Gastrocnemius medialis (tissue), 4 donors: Measurements from ENCODE around the gene CDH16. TPM values are rescaled to one million over a fixed set of nuclear protein-coding genes. Genes with fewer than 3 reads are reported as not detected.
"Not testable (repeated sequence)": the region's sequence is repeated elsewhere in the genome, so short reads cannot be mapped to it uniquely, and the experiment has no call there.

Experiments used
- ATAC-seq, 2 donors: fragments of 150-250 bp; one replicate each; pipeline ENCODE4 v1.9.1; 2016
- DNase-seq, 2 donors: peaks; one replicate each; pipeline ENCODE4 v3.0.0-alpha.2; 2019
- H3K27ac ChIP-seq, 4 donors: fragments of 200-600 bp; sonication (generic); 1 replicate in 1 of 4; 2 replicates in 3 of 4; pipeline ENCODE4 v1.5.1; 2016 to 2018; ENCODE audit warnings: mild to moderate bottlenecking in 2 of 4, moderate library complexity in 1 of 4
- H3K27me3 ChIP-seq, 3 donors: fragments of 200-600 bp; sonication (generic) in 2 of 3; 1 replicate in 1 of 3; 2 replicates in 2 of 3; pipeline versions ENCODE4 v1.5.1 to v1.6.0; 2016 to 2019; ENCODE audit warnings: mild to moderate bottlenecking in 1 of 3, moderate library complexity in 1 of 3
- H3K36me3 ChIP-seq, 2 donors: fragments of 200-600 bp; sonication (generic) in 1 of 2; one replicate each; pipeline ENCODE4 v1.5.1; 2017 to 2018
- H3K4me1 ChIP-seq, 2 donors: fragments of 200-600 bp; sonication (generic) in 1 of 2; one replicate each; pipeline ENCODE4 v1.5.1; 2016 to 2017; ENCODE audit warnings: mild to moderate bottlenecking in 2 of 2
- H3K4me3 ChIP-seq, 4 donors: fragments of 200-600 bp; sonication (generic) in 3 of 4; 1 replicate in 1 of 4; 2 replicates in 3 of 4; pipeline ENCODE4 v1.5.1; 2016 to 2019; ENCODE audit warnings: mild to moderate bottlenecking in 2 of 4
- H3K9me3 ChIP-seq, 3 donors: fragments of 200-600 bp; sonication (generic) in 2 of 3; 1 replicate in 1 of 3; 2 replicates in 2 of 3; pipeline ENCODE4 v1.5.1; 2016 to 2019
- POLR2A ChIP-seq, 2 donors: fragments of 450-650 bp; IDR thresholded peaks; one replicate each; pipeline ENCODE4 v1.6.1; 2017; ENCODE audit warnings: antibody characterized with exemption in 2 of 2, mild to moderate bottlenecking in 2 of 2, moderate library complexity in 2 of 2
- in situ Hi-C, 4 donors: fragments of 200-750 bp; cut with MboI; loops; one replicate each; pipeline versions ENCODE4 v1.15.0 to v1.8.0; 2017; ENCODE audit warnings: low sequenced_read_pairs in 4 of 4
- intact Hi-C: fragments of 100-400 bp; cut with DNase I; formaldehyde crosslinking; loops from one replicate; pipeline ENCODE4 v1.15.1; 2023; ENCODE audit warnings: low total_unique reads
- total RNA-seq, 4 donors: library from RNA; depleted of rRNA; stranded (reverse); fragments of >200 nt; gene quantifications; one replicate each; pipeline versions ENCODE4 v1.1.0 to v1.2.3, GENCODE V29; 2016
- TF ChIP-seq, protein P1 (sequence below), 5 experiments: fragments of 450-650 bp in 3 of 5; fragments of 200-600 bp in 2 of 5; sonication (generic) in 2 of 5; IDR thresholded peaks in 4 of 5; conservative IDR thresholded peaks in 1 of 5; 1 replicate in 4 of 5; 2 replicates in 1 of 5; pipeline ENCODE4 v1.5.1; 2016 to 2019; ENCODE audit warnings: antibody characterized with exemption in 5 of 5, mild to moderate bottlenecking in 3 of 5, moderate library complexity in 3 of 5

The CDH16 gene
- total RNA-seq, 4 donors from 2014 or later: 0.10 to 0.87 (median 0.16) TPM; not detected in 1

DNA sequence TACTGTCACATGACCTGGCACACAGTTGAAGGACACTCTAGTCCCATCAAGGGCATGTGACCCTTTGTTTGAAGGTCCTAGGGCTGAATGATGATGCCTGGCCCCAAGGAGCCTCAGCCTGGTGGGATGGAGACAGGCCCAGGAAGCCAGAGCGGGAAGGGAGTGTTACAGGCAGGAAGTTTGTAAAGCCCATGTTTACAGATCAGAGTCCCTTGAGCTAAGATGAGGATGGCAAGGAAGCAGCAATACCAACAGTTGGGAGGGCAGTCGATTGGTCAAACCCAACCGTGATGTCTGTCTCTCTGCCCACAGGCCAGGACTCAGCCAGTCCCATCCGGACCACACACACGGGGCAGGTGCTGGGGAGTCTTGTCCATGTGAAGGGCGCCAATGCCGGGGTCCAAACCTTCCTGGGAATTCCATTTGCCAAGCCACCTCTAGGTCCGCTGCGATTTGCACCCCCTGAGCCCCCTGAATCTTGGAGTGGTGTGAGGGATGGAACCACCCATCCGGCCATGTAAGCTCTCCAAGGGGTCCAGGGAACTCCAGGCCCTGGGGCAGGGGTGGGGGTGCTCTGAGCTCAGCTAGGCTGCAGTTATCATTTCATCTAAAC is 19.1 kb upstream of the CDH16 start:
- no peak for DNase-seq
- peaks cover 0 to 59% of the 10 kb centered on the region in 2 donors for H3K36me3 ChIP-seq
- H3K4me3 ChIP-seq: no peak overlapping the region
- TF ChIP-seq POLR2A (IDR thresholded peaks at IDR 0.05): no peak
- TF ChIP-seq, protein P1, sequence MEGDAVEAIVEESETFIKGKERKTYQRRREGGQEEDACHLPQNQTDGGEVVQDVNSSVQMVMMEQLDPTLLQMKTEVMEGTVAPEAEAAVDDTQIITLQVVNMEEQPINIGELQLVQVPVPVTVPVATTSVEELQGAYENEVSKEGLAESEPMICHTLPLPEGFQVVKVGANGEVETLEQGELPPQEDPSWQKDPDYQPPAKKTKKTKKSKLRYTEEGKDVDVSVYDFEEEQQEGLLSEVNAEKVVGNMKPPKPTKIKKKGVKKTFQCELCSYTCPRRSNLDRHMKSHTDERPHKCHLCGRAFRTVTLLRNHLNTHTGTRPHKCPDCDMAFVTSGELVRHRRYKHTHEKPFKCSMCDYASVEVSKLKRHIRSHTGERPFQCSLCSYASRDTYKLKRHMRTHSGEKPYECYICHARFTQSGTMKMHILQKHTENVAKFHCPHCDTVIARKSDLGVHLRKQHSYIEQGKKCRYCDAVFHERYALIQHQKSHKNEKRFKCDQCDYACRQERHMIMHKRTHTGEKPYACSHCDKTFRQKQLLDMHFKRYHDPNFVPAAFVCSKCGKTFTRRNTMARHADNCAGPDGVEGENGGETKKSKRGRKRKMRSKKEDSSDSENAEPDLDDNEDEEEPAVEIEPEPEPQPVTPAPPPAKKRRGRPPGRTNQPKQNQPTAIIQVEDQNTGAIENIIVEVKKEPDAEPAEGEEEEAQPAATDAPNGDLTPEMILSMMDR (IDR thresholded peaks at IDR 0.05 in 4 of 5, conservative IDR thresholded peaks at IDR 0.05 in 1 of 5): no peak
- H3K27ac ChIP-seq: peak overlapping the region; percentile 28 to 98 (median 96)
- intact Hi-C loops (no loop called here), in situ Hi-C loops (no loop called here)
- no peaks in the 10 kb centered on the region for H3K9me3 ChIP-seq
- H3K27me3 ChIP-seq: no peaks in the 10 kb centered on the region
- H3K4me1 ChIP-seq: peaks cover 30 to 35% of the 10 kb centered on the region in 2 donors
- ATAC-seq: no peak

DNA sequence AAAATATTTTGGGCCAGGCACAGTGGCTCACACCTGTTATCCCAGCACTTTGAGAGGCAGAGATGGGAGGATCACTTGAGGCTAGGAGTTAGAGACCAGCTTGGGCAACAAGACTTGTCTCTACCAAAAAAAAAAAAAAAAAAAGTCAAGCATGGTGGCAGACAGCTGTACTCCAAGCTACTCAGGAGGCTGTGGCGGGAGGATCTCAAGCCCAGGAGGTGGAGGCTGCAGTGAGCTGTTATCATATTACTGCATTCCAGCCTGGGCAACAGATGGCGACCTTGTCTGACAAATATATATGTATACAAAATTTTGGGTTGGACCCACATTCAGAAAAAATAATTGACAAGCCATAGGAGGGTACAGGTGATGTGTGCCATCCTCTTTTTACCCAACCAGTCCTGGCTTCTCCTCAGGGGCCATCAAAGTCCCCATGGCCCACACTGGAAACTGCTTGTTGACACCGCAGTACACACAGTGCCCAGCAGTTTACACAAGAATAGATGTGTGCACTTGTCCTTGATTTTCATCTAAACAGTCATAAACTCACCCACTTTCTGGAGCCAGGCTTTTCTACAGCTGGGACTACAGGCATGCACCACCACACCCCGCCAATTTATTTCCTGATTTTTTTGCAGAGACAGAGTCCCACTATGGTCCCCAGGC is 18.3 kb upstream of the CDH16 start:
- no peak for TF ChIP-seq POLR2A (IDR thresholded peaks at IDR 0.05)
- TF ChIP-seq, protein P1 (IDR thresholded peaks at IDR 0.05 in 4 of 5, conservative IDR thresholded peaks at IDR 0.05 in 1 of 5): no peak

DNA sequence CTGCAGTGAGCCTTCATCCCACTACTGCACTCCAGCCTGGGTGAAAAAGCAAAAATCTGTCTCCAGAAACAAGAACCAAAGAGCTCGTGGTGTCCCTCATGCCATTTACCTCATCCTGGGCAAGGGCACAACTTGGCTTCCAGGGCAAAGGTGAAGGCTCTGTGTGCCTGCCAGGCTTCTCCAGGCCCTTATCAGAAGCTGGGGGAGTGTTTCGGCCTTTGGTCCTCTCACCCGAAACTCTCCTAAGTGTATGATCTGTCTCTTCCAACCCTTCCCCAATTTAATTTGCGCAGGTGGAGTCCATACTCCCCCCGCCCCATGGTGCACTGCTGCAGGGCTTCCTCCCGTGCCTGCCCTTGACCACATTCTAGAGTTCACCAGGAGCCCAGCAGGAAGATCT is 17.8 kb upstream of the CDH16 start:
- Histone ChIP-seq H3K9me3 (no peaks in the 10 kb centered on the region), H3K4me3 (peak overlapping the region; percentile 88 to 99 (median 94)), H3K27ac (peak overlapping the region; percentile 95 to 99 (median 98)), H3K36me3 (peaks cover 0 to 57% of the 10 kb centered on the region in 2 donors), H3K27me3 (no peaks in the 10 kb centered on the region), H3K4me1 (peaks cover 34 to 44% of the 10 kb centered on the region in 2 donors)
- in situ Hi-C loops (no loop called here), intact Hi-C loops (no loop called here)
- DNase-seq: peak in 1 of 2 donors; percentile 56
- peak; percentile 19 to 27 for TF ChIP-seq POLR2A (IDR thresholded peaks at IDR 0.05)
- TF ChIP-seq, protein P1 (IDR thresholded peaks at IDR 0.05 in 4 of 5, conservative IDR thresholded peaks at IDR 0.05 in 1 of 5): no peak
- ATAC-seq: peak; percentile 6 to 19

More for the DNA sequence above, 18.3 kb upstream of the CDH16 start:
- DNase-seq: peak in 1 of 2 donors; percentile 20
- intact Hi-C loops: no loop called here
- ATAC-seq: no peak
- H3K27ac ChIP-seq: peak overlapping the region; percentile 95 to 99 (median 98)
- H3K9me3 ChIP-seq: no peaks in the 10 kb centered on the region
- H3K27me3 ChIP-seq: no peaks in the 10 kb centered on the region
- peaks cover 32 to 43% of the 10 kb centered on the region in 2 donors for H3K4me1 ChIP-seq
- in situ Hi-C loops: no loop called here
- H3K36me3 ChIP-seq: peaks cover 0 to 57% of the 10 kb centered on the region in 2 donors
- peak overlapping the region in 1 of 4 donors; percentile 95 for H3K4me3 ChIP-seq

DNA sequence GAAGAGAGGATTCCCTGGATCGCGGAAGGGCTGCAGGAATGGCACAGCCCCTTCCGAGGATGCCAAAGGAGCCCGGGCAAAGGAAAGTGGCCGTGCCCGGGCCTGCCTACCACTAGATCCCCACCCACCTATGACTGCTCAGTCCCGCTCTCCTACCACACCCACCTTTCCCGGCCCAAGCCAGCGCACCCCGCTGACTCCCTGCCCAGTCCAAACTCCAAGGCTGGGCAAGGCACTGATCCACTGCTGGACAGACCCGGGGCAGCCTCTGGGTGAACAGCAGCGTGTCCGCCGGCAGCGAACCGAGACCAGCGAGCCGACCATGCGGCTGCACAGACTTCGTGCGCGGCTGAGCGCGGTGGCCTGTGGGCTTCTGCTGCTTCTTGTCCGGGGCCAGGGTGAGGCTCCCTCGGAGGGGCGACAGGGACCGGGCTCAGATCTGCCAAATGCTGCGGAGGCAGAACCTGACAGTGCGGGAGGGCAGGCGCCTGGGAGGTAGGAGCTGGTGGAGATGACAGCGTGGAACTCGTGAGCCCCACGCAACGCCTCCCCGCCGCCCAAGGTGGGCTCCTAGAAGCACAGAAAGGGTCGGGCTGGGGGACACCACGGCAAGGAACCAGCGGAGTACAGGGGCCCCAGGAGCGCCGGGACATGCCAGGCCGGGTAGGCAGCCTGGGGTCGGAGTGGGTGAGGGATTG is 16.8 kb upstream of the CDH16 start, which contains the start of gene CES2:
TSS of gene CES2 (plus strand) at position 203 of the 698 bp plus-strand sequence. CDS start at position 323, 120 bp downstream.
- intact Hi-C loops: no loop called here
- Histone ChIP-seq H3K27ac (peak within 1 kb of the TSS; percentile 95 to 99 (median 98)), H3K27me3 (no peaks in the 10 kb centered on the region), H3K36me3 (peaks cover 0 to 48% of the 10 kb centered on the region in 2 donors), H3K4me1 (peaks cover 36 to 47% of the 10 kb centered on the region in 2 donors), H3K9me3 (no peaks in the 10 kb centered on the region), H3K4me3 (peak within 1 kb of the TSS; percentile 88 to 99 (median 94))
- in situ Hi-C loops: no loop called here
- ATAC-seq (peak; percentile 28 to 40), DNase-seq (peak; percentile 63 to 68)
- TF ChIP-seq, protein P1 (IDR thresholded peaks at IDR 0.05 in 4 of 5, conservative IDR thresholded peaks at IDR 0.05 in 1 of 5): no peak
- TF ChIP-seq POLR2A (IDR thresholded peaks at IDR 0.05): peak; percentile 37 to 64

DNA sequence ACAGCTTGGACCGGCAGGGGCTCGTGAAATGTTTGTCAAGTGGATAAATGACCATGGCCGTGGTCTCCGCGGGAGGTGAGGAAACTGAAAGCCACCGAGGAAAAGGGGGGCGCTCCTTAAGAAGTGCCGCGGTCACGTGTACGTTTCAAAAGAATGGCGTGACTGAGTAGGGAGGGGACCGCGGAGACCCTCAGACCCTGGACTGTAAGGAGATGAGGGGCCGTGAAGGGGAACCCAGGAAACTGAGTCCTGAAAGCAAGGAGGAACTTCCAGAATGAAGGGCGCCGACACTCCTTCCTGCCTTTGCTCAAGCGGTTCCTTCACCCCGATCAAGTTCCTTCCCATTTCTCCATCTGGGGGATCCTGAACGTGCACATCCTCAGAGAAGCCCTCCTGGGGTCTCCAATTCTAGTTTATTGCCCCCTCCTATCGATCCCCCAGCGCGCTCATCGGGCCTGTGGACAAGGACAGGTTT is 16.2 kb upstream of the CDH16 start:
- Histone ChIP-seq H3K4me3 (peak overlapping the region; percentile 88 to 99 (median 94)), H3K4me1 (peaks cover 42 to 53% of the 10 kb centered on the region in 2 donors), H3K27ac (peak overlapping the region; percentile 95 to 99 (median 98)), H3K36me3 (peaks cover 0 to 42% of the 10 kb centered on the region in 2 donors)
- peak; percentile 3 to 8 for ATAC-seq
- intact Hi-C loops, H3K9me3 ChIP-seq, in situ Hi-C loops, H3K27me3 ChIP-seq, DNase-seq: not testable (repeated sequence)
